Measurements from ENCODE around the gene EGFL7. TPM values are rescaled to one million over a fixed set of nuclear protein-coding genes. Genes with fewer than 3 reads are reported as not detected.
A peak's percentile ranks its signal among the peaks of the same experiment; 100 is the strongest.

EGFL7 gene
- total and polyA plus RNA-seq, 2 of the 13 experiments (the other 11 are each of a cell fraction or from before 2014, with no cell fraction given) = 0.20 to 5.1 TPM

DNA sequence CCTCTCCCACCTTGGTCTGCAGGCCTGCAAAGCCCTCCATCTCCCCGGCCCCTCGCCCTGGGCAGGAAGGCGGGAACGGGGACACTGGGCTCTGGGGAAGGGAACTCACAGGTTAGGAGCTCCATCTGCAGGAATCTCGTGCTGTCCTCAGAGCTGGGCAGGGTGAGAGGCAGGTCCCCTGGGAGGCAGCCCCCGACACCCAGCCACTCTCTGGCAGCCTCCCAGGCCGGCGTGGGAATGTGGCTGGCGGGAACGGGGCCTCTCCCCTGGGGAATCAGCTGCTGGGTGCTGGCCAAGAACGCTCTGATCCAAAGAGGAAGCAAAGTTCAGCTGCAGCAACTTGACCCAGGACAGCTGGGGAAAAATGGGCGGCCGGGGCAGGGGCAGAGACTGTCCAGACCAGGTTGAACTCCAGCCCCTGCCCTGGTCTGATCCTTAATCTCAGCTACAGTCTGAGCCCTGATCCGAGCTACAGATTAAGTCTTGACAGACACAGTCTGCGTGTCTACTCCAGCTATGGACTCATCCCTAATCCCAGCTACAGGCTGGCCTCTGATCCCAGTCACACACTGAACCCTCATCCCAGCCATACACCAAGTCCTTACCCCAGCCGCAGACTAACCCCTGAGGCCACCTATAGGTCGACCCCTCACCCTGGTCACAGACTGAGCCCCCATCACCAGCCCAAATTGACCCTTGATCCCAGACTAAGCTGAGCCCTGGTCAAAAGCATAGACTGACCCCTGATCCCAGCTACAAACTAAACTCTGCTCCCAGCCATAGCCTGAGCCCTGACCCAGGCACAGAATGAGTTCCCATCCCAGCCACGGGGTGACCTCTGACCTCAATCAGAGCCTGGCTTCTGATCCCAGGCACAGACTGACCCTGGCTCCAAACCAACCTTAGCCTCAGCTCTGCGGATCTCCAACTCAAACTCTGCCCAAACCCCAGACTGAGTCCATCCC, 37.3 kb upstream of the EGFL7 start (continued):
- TF ChIP-seq, protein P1, sequence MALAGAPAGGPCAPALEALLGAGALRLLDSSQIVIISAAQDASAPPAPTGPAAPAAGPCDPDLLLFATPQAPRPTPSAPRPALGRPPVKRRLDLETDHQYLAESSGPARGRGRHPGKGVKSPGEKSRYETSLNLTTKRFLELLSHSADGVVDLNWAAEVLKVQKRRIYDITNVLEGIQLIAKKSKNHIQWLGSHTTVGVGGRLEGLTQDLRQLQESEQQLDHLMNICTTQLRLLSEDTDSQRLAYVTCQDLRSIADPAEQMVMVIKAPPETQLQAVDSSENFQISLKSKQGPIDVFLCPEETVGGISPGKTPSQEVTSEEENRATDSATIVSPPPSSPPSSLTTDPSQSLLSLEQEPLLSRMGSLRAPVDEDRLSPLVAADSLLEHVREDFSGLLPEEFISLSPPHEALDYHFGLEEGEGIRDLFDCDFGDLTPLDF (CRISPR knock-in tag; IDR thresholded peaks at IDR 0.05) = peak; percentile 62
- TF ChIP-seq HNF4A (CRISPR knock-in tag; IDR thresholded peaks at IDR 0.05) (peak; percentile 89), SIX1 (CRISPR knock-in tag; IDR thresholded peaks at IDR 0.05; ENCODE audit: borderline replicate concordance) (no peak), PRPF4 (IDR thresholded peaks at IDR 0.05; ENCODE audit: low read depth, low read length, poor library complexity, severe bottlenecking) (no peak), U2AF1 (optimal IDR thresholded peaks at IDR 0.05; ENCODE audit: low read depth, low read length) (no peak), MYNN (CRISPR knock-in tag; IDR thresholded peaks at IDR 0.05; ENCODE audit: low read depth) (0 out of 2 replicates have a peak, but pooled peaks have one; percentile 23), ZFP82 (CRISPR knock-in tag; IDR thresholded peaks at IDR 0.05; ENCODE audit: borderline replicate concordance) (no peak), YEATS2 (CRISPR knock-in tag; IDR thresholded peaks at IDR 0.05; ENCODE audit: borderline replicate concordance) (no peak), SATB2 (CRISPR knock-in tag; IDR thresholded peaks at IDR 0.05) (no peak), CEBPB (IDR thresholded peaks at IDR 0.05; ENCODE audit: borderline replicate concordance, low read depth, low read length) (no peak), TEAD2 (CRISPR knock-in tag; IDR thresholded peaks at IDR 0.05) (no peak), ZKSCAN8 (CRISPR knock-in tag; IDR thresholded peaks at IDR 0.05; ENCODE audit: borderline replicate concordance) (no peak), RARG (CRISPR knock-in tag; IDR thresholded peaks at IDR 0.05; ENCODE audit: low read depth) (no peak), ZNF350 (CRISPR knock-in tag; IDR thresholded peaks at IDR 0.05; ENCODE audit: borderline replicate concordance, low read depth) (no peak)
- TF ChIP-seq, protein P2, sequence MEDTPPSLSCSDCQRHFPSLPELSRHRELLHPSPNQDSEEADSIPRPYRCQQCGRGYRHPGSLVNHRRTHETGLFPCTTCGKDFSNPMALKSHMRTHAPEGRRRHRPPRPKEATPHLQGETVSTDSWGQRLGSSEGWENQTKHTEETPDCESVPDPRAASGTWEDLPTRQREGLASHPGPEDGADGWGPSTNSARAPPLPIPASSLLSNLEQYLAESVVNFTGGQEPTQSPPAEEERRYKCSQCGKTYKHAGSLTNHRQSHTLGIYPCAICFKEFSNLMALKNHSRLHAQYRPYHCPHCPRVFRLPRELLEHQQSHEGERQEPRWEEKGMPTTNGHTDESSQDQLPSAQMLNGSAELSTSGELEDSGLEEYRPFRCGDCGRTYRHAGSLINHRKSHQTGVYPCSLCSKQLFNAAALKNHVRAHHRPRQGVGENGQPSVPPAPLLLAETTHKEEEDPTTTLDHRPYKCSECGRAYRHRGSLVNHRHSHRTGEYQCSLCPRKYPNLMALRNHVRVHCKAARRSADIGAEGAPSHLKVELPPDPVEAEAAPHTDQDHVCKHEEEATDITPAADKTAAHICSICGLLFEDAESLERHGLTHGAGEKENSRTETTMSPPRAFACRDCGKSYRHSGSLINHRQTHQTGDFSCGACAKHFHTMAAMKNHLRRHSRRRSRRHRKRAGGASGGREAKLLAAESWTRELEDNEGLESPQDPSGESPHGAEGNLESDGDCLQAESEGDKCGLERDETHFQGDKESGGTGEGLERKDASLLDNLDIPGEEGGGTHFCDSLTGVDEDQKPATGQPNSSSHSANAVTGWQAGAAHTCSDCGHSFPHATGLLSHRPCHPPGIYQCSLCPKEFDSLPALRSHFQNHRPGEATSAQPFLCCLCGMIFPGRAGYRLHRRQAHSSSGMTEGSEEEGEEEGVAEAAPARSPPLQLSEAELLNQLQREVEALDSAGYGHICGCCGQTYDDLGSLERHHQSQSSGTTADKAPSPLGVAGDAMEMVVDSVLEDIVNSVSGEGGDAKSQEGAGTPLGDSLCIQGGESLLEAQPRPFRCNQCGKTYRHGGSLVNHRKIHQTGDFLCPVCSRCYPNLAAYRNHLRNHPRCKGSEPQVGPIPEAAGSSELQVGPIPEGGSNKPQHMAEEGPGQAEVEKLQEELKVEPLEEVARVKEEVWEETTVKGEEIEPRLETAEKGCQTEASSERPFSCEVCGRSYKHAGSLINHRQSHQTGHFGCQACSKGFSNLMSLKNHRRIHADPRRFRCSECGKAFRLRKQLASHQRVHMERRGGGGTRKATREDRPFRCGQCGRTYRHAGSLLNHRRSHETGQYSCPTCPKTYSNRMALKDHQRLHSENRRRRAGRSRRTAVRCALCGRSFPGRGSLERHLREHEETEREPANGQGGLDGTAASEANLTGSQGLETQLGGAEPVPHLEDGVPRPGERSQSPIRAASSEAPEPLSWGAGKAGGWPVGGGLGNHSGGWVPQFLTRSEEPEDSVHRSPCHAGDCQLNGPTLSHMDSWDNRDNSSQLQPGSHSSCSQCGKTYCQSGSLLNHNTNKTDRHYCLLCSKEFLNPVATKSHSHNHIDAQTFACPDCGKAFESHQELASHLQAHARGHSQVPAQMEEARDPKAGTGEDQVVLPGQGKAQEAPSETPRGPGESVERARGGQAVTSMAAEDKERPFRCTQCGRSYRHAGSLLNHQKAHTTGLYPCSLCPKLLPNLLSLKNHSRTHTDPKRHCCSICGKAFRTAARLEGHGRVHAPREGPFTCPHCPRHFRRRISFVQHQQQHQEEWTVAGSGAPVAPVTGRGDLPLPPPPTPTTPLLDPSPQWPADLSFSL (CRISPR knock-in tag; IDR thresholded peaks at IDR 0.05) = no peak
- TF ChIP-seq, protein P3, sequence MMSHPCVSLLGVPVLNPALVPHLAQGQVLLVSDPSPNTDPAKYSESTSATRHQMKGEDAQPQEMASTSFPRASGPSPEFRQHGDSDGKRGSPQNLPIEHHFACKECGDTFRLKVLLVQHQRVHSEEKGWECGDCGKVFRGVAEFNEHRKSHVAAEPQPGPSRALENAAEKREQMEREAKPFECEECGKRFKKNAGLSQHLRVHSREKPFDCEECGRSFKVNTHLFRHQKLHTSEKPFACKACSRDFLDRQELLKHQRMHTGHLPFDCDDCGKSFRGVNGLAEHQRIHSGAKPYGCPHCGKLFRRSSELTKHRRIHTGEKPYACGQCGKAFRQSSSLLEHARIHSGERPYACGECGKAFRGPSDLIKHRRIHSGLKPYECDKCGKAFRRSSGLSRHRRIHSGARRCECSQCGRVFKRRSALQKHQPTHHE (CRISPR knock-in tag; IDR thresholded peaks at IDR 0.05; ENCODE audit: borderline replicate concordance) = no peak
- TF ChIP-seq, protein P4, sequence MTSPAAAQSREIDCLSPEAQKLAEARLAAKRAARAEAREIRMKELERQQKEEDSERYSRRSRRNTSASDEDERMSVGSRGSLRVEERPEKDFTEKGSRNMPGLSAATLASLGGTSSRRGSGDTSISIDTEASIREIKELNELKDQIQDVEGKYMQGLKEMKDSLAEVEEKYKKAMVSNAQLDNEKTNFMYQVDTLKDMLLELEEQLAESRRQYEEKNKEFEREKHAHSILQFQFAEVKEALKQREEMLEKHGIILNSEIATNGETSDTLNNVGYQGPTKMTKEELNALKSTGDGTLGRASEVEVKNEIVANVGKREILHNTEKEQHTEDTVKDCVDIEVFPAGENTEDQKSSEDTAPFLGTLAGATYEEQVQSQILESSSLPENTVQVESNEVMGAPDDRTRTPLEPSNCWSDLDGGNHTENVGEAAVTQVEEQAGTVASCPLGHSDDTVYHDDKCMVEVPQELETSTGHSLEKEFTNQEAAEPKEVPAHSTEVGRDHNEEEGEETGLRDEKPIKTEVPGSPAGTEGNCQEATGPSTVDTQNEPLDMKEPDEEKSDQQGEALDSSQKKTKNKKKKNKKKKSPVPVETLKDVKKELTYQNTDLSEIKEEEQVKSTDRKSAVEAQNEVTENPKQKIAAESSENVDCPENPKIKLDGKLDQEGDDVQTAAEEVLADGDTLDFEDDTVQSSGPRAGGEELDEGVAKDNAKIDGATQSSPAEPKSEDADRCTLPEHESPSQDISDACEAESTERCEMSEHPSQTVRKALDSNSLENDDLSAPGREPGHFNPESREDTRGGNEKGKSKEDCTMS (CRISPR knock-in tag; conservative IDR thresholded peaks at IDR 0.05) = no peak

Data from HepG2 (cell line).